ENCODE data around the gene RIMBP3C.

DNA sequence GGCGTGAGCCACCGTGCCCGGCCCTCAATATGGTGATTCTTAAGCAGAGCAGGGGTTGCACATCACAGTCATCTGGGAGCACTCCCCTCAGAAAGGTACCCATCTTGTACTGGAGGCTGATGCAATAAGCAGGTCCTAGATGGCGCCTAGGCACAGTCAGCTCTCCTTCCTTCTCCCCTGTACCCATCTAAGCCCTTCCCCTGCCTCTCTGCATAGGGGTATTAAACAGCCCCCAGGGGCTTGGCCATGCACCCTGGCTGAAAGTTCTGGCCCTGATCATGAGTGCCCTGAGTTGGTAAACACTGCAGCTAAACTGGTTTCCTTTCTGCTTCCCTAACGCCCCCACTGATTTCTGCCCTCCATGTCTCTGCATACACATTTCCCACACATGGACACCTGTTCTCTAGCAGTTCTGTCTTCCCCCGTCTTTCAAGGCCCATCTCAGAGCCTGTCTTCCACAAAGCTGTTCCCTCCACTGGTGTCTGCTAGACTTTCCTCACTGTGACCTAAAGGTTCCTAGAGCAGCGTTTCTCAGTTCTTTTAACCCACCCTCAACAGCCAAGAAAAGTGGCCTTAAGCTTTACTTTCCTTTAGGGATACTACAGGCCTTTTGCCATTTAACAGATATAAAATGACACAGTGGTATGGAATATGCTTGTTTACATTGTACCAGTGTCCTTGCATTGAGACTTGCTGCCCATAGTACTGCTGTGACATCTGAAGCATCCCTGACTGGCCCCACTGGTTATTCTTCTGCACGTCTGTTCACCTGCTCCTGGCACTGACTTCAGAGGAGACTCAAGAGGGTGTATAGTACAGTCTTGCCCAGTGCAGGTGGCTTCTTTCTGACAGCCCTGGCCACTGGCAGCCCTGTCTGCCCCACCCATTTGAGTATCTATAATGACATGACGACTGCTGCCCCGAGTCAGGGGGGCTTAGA lies 31.8 kb upstream of the RIMBP3C start:
- TF ChIP-seq, protein P1, sequence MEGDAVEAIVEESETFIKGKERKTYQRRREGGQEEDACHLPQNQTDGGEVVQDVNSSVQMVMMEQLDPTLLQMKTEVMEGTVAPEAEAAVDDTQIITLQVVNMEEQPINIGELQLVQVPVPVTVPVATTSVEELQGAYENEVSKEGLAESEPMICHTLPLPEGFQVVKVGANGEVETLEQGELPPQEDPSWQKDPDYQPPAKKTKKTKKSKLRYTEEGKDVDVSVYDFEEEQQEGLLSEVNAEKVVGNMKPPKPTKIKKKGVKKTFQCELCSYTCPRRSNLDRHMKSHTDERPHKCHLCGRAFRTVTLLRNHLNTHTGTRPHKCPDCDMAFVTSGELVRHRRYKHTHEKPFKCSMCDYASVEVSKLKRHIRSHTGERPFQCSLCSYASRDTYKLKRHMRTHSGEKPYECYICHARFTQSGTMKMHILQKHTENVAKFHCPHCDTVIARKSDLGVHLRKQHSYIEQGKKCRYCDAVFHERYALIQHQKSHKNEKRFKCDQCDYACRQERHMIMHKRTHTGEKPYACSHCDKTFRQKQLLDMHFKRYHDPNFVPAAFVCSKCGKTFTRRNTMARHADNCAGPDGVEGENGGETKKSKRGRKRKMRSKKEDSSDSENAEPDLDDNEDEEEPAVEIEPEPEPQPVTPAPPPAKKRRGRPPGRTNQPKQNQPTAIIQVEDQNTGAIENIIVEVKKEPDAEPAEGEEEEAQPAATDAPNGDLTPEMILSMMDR (conservative IDR thresholded peaks at IDR 0.05 in 1 of 2, IDR thresholded peaks at IDR 0.05 in 1 of 2; ENCODE audit: low read depth in 1 of 2, low read length in 2 of 2), result no peak
- no peak for TF ChIP-seq EZH2 (IDR thresholded peaks at IDR 0.05; ENCODE audit: low read length, missing control alignments)

Measured in fibroblast of lung (primary cell).